HG02759 (cell line): ENCODE data around the gene PAX5.
A peak's percentile ranks its signal among the peaks of the same experiment; 100 is the strongest.

Source experiments
- ATAC-seq: cut with Tn5 transposase; IDR thresholded peaks from one replicate; pipeline ENCODE4 v1.9.1; 2021; ENCODE audit warnings: mild to moderate bottlenecking, moderate library complexity; ENCODE audit not compliant: unreplicated experiment

PAX5 gene

GRCh38 chr9:37037503-37038301, 3.6 kb upstream of the PAX5 start:
- peak; percentile 18 for ATAC-seq

DNA sequence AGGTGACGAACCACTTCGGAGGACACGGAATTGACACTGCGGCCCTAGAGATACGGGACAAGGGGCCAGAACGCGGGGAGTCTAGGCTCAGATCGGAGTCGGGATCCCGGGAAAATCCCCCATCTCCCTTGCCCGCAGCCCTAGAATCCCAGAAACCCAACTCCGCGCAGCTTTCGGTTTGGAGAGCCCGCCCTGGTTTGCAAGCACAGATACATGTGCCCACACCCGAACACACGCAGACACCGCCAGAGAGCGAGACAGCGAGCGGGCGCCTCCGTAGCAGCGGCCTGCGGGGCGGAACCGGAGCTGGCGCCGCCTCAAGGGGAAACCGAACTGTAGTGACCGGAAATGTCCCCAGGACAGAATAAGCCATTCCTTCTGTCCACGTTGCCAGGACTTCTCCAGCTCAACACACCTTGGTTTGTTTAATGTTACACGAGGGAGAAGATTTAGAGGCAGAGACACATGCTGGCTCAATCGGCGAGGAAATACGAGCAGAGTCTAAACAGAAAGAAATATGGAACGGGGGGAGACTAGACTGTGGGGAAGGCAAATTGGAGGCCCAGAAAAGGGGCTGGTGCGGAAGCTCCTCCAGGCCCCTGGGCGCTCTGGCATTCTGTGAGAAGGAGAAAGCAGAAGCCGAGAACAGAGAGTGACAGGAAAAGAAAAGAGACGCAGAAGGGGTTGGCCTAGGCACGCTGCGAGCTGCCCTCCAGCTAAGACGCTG, 2.9 kb upstream of the PAX5 start:
- peak; percentile 24 for ATAC-seq

DNA sequence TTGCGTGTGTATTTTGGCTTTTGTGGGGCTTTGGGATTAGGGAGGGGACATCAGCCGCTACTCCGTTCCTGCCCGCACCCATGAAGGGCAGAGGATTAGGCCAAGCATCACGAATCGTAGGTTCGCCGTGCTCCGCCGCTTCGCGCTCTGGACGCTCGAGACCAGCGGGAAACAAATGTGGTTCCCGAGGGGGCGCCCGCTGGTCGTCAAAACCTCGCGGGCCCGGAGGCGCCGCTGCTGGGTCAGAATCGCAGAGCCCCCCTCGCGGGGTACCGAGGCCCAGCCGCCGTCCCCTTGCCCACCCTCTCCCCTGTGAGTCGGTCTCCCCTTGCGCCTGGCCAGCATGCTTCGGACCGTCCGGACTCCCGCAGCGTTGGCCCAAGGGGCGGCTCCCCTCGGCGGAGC, 2.3 kb upstream of the PAX5 start:
- peak; percentile 3 for ATAC-seq

- ATAC-seq = no peak
Observed at GRCh38 chr9:37035648-37036370, 1.7 kb upstream of the PAX5 start.

GRCh38 chr9:37034938-37035647, 1.0 kb upstream of the PAX5 start:
- ATAC-seq = no peak

GRCh38 chr9:37034305-37034937, 353 bp upstream of the PAX5 start:
- ATAC-seq = peak; percentile 27

- no peak for ATAC-seq
Observed at GRCh38 chr9:37033141-37033540, 927 bp downstream of the PAX5 start.

GRCh38 chr9:37032713-37033112, 1.4 kb downstream of the PAX5 start:
- ATAC-seq = no peak

DNA sequence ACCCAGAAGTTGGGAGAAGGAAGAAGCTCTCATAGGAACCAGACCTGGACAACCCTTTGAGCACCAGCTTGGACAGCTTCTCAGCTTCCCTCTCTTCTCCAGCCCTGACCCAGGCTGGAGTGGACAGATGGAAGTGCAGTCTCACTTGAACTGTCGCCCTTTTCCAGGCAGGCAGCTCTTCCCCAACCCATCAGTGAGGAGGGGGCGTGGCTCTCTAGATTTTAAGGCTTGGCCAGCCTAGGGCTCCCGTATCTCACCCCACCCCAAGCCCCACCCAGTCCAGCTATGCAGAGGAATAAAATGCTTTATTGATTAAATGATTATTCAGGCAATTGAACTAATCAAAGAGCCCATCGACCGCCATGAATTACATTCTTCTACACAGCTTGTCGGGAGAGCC, 2.2 kb downstream of the PAX5 start:
- no peak for ATAC-seq

GRCh38 chr9:37031081-37031480, 3.0 kb downstream of the PAX5 start:
- no peak for ATAC-seq

DNA sequence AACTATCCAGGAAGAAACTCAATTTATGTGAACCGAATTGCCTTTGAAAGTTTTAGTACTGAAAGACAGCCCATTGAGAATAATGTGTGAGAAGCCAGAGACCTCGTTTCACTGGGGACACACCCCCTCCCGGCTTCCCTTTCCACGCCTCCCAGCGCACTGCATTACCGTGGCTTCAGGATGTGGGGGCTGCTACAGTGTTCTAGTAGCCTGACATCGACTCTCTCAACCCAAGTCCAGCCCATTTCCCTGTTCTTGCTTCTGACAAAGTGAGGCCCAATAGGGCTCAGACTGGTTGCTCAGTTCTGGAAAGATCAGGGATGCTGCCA, 3.5 kb downstream of the PAX5 start:
- ATAC-seq = no peak

DNA sequence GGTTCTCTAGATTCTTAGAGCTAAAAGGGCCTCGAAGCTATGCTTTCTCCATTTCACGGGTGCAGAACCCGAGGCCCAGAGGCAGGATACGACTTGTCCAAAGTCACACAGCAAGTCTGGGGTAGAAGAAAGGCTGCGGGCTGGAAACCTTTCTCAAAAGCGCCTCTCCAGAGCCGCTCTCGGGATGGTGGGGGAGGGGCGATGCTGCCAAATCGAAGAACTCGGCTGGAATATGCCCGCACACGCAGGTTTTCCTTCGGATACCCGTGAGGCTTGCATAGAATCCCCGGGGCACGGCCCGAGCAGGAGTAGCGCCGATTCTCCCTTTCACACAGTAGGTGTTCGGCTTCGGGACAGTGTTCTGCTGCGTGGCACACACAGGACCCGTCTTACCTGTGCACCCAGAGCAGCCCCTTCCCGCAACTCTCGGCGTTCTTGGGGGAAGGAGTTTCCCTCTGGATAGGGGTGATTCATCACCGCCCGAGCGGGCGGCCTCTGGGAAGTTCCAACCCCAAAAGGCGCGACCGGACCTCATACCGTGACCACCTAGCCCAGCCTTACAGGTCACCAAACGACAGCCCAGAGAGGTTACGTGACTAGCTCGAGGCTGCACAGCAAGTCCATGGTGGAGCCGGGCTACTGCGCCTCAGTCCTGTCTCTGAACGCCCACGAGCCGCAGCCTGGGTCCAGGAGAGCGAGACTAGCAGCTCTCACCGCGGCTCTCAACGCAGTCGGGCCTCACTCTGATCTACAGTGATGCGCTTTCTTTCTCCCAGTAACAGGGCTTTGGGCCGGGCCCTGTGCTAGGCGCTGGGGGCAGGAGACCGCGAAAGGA, 4.1 kb downstream of the PAX5 start:
- ATAC-seq = no peak

- no peak for ATAC-seq
Observed at GRCh38 chr9:37029304-37029775, 4.7 kb downstream of the PAX5 start.

- ATAC-seq = no peak
Observed at GRCh38 chr9:37028420-37029031, 5.5 kb downstream of the PAX5 start.

DNA sequence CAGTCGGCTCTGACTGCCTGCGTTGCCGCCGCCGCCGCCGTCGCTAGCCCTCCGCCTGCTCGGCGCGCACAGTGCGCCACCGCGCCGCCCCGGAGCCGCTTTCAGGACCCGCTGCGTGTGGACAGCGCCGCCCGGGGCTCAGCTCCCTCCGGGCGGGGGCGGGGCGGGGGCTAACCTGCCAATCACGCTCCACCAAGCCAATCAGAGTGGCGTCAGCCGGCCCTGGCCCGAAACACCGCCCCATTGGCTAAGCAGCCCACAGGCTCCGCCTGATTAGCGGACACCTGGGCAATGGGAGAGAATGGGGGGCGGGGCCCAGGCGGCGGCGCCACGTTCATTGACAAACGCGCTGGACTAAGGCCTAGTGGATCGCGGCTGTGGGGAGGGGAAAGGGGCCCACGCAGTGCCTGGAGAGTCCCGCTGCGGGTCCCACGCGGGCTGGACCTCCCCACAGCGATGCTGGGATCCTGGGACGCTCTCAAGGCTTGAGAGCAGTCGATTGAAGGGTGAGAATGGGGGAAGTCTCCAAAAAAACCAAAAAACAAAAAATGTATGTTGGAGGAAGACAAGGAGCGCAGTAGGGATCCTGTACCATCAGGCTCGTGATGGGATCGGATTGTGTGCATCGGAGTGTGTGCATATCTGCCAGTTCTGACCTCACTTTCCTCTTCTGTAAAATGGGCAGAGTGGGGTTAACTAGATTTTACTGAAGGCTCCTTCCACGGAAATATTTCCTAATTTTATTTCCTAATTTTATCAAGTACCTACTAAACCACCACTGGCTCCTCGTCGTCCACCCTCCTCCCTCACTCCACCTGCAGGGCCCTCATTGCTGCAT, 6.3 kb downstream of the PAX5 start:
- peak; percentile 82 for ATAC-seq

DNA sequence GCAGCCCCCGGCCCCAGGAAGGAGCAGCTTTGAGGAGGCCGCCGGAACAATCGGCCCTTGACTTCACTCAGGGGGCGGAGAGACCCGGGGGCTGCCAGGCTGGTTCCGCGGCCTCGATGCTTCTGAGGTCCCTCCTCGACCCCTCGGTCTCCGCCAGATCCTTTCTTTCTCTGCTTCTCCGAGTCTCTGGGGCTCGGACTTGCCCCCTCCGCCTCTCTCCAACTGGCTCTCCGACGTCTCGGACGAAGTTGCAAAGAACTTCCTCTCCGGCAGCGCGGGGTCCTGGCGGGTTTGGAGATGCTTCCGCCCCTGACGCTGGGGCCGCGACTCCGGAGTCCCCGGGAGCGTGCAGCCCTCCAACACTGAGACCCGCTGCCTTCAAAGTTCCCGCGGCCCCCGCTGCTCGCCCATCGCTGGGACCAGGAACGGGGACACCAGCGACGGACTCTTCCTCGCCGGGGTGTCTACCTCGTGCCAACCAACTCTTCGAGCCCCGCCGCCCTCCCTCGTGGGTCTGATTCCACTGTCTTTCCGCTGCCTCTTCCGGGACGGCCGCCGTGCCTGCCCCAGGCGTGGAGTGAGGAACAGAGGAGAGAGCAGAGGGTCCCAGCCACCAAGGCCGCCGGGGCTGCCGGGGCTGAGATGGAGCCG, 7.0 kb downstream of the PAX5 start:
- no peak for ATAC-seq

DNA sequence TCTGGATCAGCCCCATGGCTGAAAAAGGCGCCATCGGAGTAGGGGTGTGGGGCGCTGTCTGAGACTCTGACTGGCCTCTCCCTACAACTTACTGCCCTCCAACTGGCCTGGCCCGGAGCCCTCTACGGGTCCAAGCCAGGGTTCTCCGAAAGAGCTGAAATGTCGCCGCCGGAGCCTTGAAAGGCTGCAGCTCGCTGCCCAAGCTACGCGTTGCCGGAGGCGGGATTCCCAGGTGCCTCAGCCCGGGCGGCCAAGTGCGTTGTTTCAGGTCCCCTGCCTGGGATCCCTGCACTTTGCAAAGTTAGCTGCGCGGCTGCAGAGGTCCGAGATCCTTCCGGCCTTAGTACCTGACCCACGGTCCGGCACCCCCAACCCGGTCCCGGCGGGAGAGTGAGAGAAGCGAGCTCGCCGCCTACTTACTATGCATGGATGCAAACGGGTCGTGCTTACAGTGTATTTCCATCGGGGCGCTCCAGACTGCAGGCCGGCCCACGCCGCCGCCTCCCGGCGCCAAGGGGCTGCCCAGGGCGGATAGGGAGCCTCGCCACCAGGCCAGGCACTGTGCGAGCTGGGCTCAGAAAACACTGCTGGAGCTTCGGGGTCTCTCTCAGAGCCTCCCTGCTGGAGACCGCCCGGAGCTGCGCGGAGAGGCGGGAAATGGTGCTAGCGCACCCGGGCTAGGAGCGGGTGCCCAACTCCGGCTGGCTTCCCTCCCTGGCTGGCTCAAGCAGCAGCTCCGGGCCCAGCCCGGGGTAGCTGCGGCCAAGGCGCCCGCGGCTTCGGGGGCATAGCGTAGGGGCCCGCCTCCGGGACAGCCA, 7.7 kb downstream of the PAX5 start:
- no peak for ATAC-seq
